HCT116 (cell line): Measurements from ENCODE around the gene AKAP1. TPM values are rescaled to one million over a fixed set of nuclear protein-coding genes. Genes with fewer than 3 reads are reported as not detected.

ENCODE experiments used
- ATAC-seq: fragments of 200-7000 bp; cut with Tn5 transposase; 2 replicates; pipeline ENCODE4 v1.9.1; 2020; ENCODE audit warnings: mild to moderate bottlenecking, moderate library complexity
- BruUV-seq: library from RNA; stranded (reverse); fragments of 400-500 nt; replicated peaks from 2 replicates; lab custom pipeline; 2021; lab: Mats Ljungman, UMichigan
- CTCF ChIA-PET: fragments of 300-600 bp; sonication (Branson Sonifier 250); formaldehyde crosslinking; loops from one replicate; lab custom pipeline; 2021; ENCODE audit warnings: antibody characterized with exemption; lab: Charles Lee
- POLR2A ChIA-PET: fragments of 300-600, 350-600 bp; sonication (Branson Sonifier 250); formaldehyde crosslinking; loops from one replicate; lab custom pipeline; 2021; ENCODE audit warnings: antibody characterized with exemption; lab: Charles Lee
- RAD21 ChIA-PET, 2 experiments: fragments of 300-600 bp; sonication (Branson Sonifier 250); formaldehyde crosslinking; loops; one replicate each; lab custom pipeline; 2023; ENCODE audit warnings: low total read pairs in 2 of 2; ENCODE audit not compliant: uncharacterized antibody in 2 of 2, unreplicated experiment in 2 of 2, low non-redundant PET in 1 of 2; lab: Charles Lee
- DNase-seq: peaks from one replicate; pipeline ENCODE4 v3.0.0-alpha.2; 2010; ENCODE audit warnings: low read depth, low spot score
- H2AFZ ChIP-seq: fragments of 200-600 bp; shearing (Covaris generic), sonication (generic); 2 replicates; pipeline ENCODE4 v1.6.1; 2017; ENCODE audit warnings: low read depth, mixed run types, mixed read lengths, antibody characterized with exemption, low read length; ENCODE audit not compliant: poor library complexity, severe bottlenecking
- H3K27ac ChIP-seq: 2 replicates; pipeline ENCODE4 v1.5.1; 2012; ENCODE audit warnings: low read depth, low read length
- H3K27me3 ChIP-seq: fragments of 200-600 bp; sonication (generic); 2 replicates; pipeline ENCODE4 v1.6.1; 2016; ENCODE audit warnings: mixed run types, low read length, mixed read lengths; ENCODE audit not compliant: insufficient read depth
- H3K36me3 ChIP-seq, 2 experiments: fragments of 200-500 bp in 1 of 2; fragments of 200-600 bp in 1 of 2; sonication (Bioruptor generic) in 1 of 2; sonication (generic) in 1 of 2; 2 replicates each; pipeline versions ENCODE4 v1.5.1 to v1.6.1; 2014 to 2016; ENCODE audit warnings: low read length in 2 of 2, inconsistent platforms in 1 of 2, mixed read lengths in 1 of 2, mixed run types in 1 of 2; ENCODE audit not compliant: insufficient read depth in 2 of 2, control insufficient read depth in 1 of 2
- H3K4me1 ChIP-seq, 2 experiments: fragments of 200-600 bp in 1 of 2; sonication (generic) in 1 of 2; 2 replicates each; pipeline versions ENCODE4 v1.5.1 to v1.6.1; 2012 to 2017; ENCODE audit warnings: low read length in 2 of 2, inconsistent platforms in 1 of 2, mild to moderate bottlenecking in 1 of 2, mixed read lengths in 1 of 2, mixed run types in 1 of 2, moderate library complexity in 1 of 2; ENCODE audit not compliant: insufficient read depth in 2 of 2, control insufficient read depth in 1 of 2
- H3K4me2 ChIP-seq: fragments of 200-600 bp; sonication (generic); 2 replicates; pipeline ENCODE4 v1.6.1; 2017; ENCODE audit warnings: mixed run types, low read length, mixed read lengths
- H3K4me3 ChIP-seq, 2 experiments: fragments of 200-600 bp in 1 of 2; sonication (generic) in 1 of 2; replicated peaks in 1 of 2; 2 replicates each; pipeline ENCODE4 v1.5.1; 2011 to 2016; ENCODE audit warnings: low read length in 2 of 2, control low read depth in 1 of 2, low read depth in 1 of 2, mild to moderate bottlenecking in 1 of 2, mixed read lengths in 1 of 2, mixed run types in 1 of 2
- H3K79me2 ChIP-seq: fragments of 200-600 bp; sonication (generic); 2 replicates; pipeline ENCODE4 v1.6.1; 2017; ENCODE audit warnings: mild to moderate bottlenecking, mixed run types, low read length, moderate library complexity, mixed read lengths; ENCODE audit not compliant: insufficient read depth
- H3K9ac ChIP-seq: fragments of 200-600 bp; sonication (generic); 2 replicates; pipeline ENCODE4 v1.6.1; 2016; ENCODE audit warnings: low read length, mixed read lengths
- H3K9me2 ChIP-seq: fragments of 200-600 bp; sonication (generic), shearing (Covaris generic); 2 replicates; pipeline ENCODE4 v1.6.1; 2017; ENCODE audit warnings: mixed run types, mild to moderate bottlenecking, moderate library complexity; ENCODE audit not compliant: insufficient read depth
- H3K9me3 ChIP-seq, 2 experiments: fragments of 200-500 bp in 1 of 2; fragments of 200-600 bp in 1 of 2; sonication (Bioruptor generic) in 1 of 2; sonication (generic) in 1 of 2; 2 replicates each; pipeline ENCODE4 v1.6.1; 2014 to 2017; ENCODE audit warnings: low read length in 2 of 2, mixed read lengths in 2 of 2, inconsistent platforms in 1 of 2, low read depth in 1 of 2, mild to moderate bottlenecking in 1 of 2, mixed run types in 1 of 2, moderate library complexity in 1 of 2; ENCODE audit not compliant: control insufficient read depth in 1 of 2, insufficient read depth in 1 of 2
- H4K20me1 ChIP-seq: fragments of 200-600 bp; sonication (generic), shearing (Covaris generic); 2 replicates; pipeline ENCODE4 v1.6.1; 2017; ENCODE audit warnings: mixed run types, mild to moderate bottlenecking, moderate library complexity; ENCODE audit not compliant: insufficient read depth
- CBX3 ChIP-seq: IDR thresholded peaks from 2 replicates; pipeline ENCODE4 v1.6.1; 2012; ENCODE audit warnings: low read depth
- EZH2phosphoT487 ChIP-seq: fragments of 200-600 bp; IDR thresholded peaks from 2 replicates; pipeline ENCODE4 v1.6.1; 2018; ENCODE audit warnings: antibody characterized with exemption, borderline replicate concordance
- JUND ChIP-seq: IDR thresholded peaks from 2 replicates; pipeline ENCODE4 v1.6.1; 2012
- POLR2AphosphoS5 ChIP-seq: IDR thresholded peaks from 2 replicates; pipeline ENCODE4 v1.6.1; 2011; ENCODE audit warnings: mild to moderate bottlenecking, low read depth, low read length, moderate library complexity
- SP1 ChIP-seq: IDR thresholded peaks from 2 replicates; pipeline ENCODE4 v1.6.1; 2012; ENCODE audit warnings: low read depth
- TCF7L2 ChIP-seq: IDR thresholded peaks from 2 replicates; pipeline ENCODE4 v1.7.0; 2011; ENCODE audit warnings: borderline replicate concordance, inconsistent platforms; ENCODE audit not compliant: insufficient read depth, insufficient read length; ENCODE audit errors: extremely low read depth
- ZNF274 ChIP-seq: fragments of 200-500 bp; sonication (Bioruptor generic); IDR thresholded peaks from 2 replicates; pipeline ENCODE4 v1.6.1; 2014; ENCODE audit warnings: mild to moderate bottlenecking, low read depth, low read length, inconsistent platforms
- intact Hi-C: fragments of 100-400 bp; cut with micrococcal nuclease; formaldehyde crosslinking; loops from 2 replicates; pipeline ENCODE4 v1.10.0; 2022
- total RNA-seq: library from RNA; stranded (reverse); gene quantifications from one replicate; pipeline ENCODE4 v1.2.1, GENCODE V29; 2021; ENCODE audit not compliant: unreplicated experiment
- TF ChIP-seq, protein P1 (sequence below): IDR thresholded peaks from 2 replicates; pipeline ENCODE4 v1.6.1; 2011; ENCODE audit warnings: mild to moderate bottlenecking, low read length, moderate library complexity; ENCODE audit not compliant: insufficient replicate concordance; ENCODE audit errors: extremely low read depth
- TF ChIP-seq, protein P2 (sequence below): IDR thresholded peaks from 2 replicates; pipeline ENCODE4 v1.6.1; 2012; ENCODE audit warnings: low read depth
- TF ChIP-seq, protein P3 (sequence below), 3 experiments: fragments of 200-600 bp in 1 of 3; sonication (generic) in 1 of 3; IDR thresholded peaks in 2 of 3; conservative IDR thresholded peaks in 1 of 3; 2 replicates each; pipeline ENCODE4 v1.5.1; 2012 to 2017; ENCODE audit warnings: low read depth in 2 of 3, low read length in 2 of 3, antibody characterized with exemption in 1 of 3, borderline replicate concordance in 1 of 3, control low read depth in 1 of 3, mild to moderate bottlenecking in 1 of 3, mixed read lengths in 1 of 3, mixed run types in 1 of 3, moderate library complexity in 1 of 3; ENCODE audit not compliant: insufficient read depth in 1 of 3
- TF ChIP-seq, protein P4 (sequence below): IDR thresholded peaks from 2 replicates; pipeline ENCODE4 v1.6.1; 2012

Gene AKAP1
- total RNA-seq, 1 experiment from 2014 or later = 51.6 TPM

DNA sequence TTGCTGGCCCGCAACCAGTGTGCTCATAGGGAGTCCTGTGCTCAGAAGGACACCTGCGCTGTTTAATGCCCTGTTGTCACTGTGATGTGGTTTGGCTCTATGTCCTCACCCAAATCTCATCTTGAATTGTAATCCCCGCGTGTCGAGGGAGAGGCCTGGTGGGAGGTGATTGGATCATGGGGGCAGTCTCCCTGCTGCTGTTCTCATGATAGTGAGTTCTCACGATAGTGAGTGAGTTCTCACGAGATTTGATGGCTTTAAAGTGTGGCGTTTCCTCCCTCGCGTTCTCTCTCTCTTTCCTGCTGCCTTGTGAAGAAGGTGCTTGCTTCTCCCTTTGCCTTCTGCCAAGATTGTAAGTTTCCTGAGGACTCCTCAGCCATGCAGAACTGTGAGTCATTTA, 66.8 kb downstream of the AKAP1 start:
- H3K9me3 ChIP-seq = 0 out of 4 replicates have a peak, but pooled peaks cover 0 to 6% of the 10 kb centered on the region in 2 experiments
- no peaks in the 10 kb centered on the region for H3K9me2 ChIP-seq
- H3K36me3 ChIP-seq = no peaks in the 10 kb centered on the region
- DNase-seq (no peak), ATAC-seq (no peak)
- no peak overlapping the region for H3K27ac ChIP-seq
- H3K4me1 ChIP-seq = no peaks in the 10 kb centered on the region
- no peak overlapping the region for H3K4me3 ChIP-seq
- ChIA-PET CTCF (no interaction called here), POLR2A (no interaction called here), RAD21 (no interaction called here)
- no peak overlapping the region for H2AFZ ChIP-seq
- no peak overlapping the region for H3K9ac ChIP-seq
- H3K4me2 ChIP-seq = no peak overlapping the region
- H4K20me1 ChIP-seq = no peaks in the 10 kb centered on the region
- H3K27me3 ChIP-seq = no peaks in the 10 kb centered on the region
- BruUV-seq = no TSS peak
- intact Hi-C loops = no loop called here
- TF ChIP-seq EZH2phosphoT487 (no peak), ZNF274 (peak; percentile 54)
- no peaks in the 10 kb centered on the region for H3K79me2 ChIP-seq

DNA sequence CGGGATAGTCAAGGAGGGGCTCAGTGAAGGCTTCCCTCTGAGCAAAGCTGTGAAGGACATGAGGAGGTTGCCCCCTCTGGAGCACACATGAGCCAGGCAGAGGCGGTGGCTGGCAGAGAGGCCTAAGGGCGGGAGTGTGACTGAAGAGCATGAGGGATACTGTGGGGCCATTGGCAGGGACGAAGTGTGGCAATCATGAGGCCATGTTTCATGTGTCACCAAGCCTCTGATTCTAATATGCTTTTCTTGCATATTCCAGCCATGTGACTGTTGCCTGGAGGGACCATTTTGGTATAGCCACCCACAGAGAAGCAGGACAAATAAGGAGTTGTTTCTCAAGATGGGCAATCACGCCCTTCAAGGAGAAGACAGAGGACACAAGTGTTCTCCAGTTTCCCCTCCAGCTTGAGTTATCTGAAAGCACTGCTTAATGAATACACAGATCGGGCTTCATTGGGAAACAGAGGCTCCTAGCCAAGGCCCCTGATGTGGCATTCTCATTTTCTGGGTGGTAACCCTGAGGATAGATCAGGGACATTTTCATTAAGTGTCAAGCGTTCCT, 68.0 kb downstream of the AKAP1 start:
- CTCF ChIA-PET = no interaction called here
- H3K27ac ChIP-seq = no peak overlapping the region
- H3K9me3 ChIP-seq = 0 out of 4 replicates have a peak, but pooled peaks cover 0 to 6% of the 10 kb centered on the region in 2 experiments
- POLR2A ChIA-PET = no interaction called here
- no peaks in the 10 kb centered on the region for H3K36me3 ChIP-seq
- DNase-seq (no peak), ATAC-seq (no peak)
- intact Hi-C loops = no loop called here
- H3K79me2 ChIP-seq = no peaks in the 10 kb centered on the region
- H3K27me3 ChIP-seq = no peaks in the 10 kb centered on the region
- no peaks in the 10 kb centered on the region for H4K20me1 ChIP-seq
- H3K4me2 ChIP-seq = no peak overlapping the region
- no peaks in the 10 kb centered on the region for H3K9me2 ChIP-seq
- H3K4me3 ChIP-seq = no peak overlapping the region
- H3K9ac ChIP-seq = no peak overlapping the region
- no peak overlapping the region for H2AFZ ChIP-seq
- BruUV-seq = no TSS peak
- RAD21 ChIA-PET = no interaction called here
- H3K4me1 ChIP-seq = no peaks in the 10 kb centered on the region
- TF ChIP-seq, protein P1, sequence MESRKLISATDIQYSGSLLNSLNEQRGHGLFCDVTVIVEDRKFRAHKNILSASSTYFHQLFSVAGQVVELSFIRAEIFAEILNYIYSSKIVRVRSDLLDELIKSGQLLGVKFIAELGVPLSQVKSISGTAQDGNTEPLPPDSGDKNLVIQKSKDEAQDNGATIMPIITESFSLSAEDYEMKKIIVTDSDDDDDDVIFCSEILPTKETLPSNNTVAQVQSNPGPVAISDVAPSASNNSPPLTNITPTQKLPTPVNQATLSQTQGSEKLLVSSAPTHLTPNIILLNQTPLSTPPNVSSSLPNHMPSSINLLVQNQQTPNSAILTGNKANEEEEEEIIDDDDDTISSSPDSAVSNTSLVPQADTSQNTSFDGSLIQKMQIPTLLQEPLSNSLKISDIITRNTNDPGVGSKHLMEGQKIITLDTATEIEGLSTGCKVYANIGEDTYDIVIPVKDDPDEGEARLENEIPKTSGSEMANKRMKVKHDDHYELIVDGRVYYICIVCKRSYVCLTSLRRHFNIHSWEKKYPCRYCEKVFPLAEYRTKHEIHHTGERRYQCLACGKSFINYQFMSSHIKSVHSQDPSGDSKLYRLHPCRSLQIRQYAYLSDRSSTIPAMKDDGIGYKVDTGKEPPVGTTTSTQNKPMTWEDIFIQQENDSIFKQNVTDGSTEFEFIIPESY = no peak
- TF ChIP-seq ZNF274 (no peak), CBX3 (no peak), JUND (no peak), TCF7L2 (no peak), POLR2AphosphoS5 (no peak), SP1 (no peak)
- TF ChIP-seq, protein P2, sequence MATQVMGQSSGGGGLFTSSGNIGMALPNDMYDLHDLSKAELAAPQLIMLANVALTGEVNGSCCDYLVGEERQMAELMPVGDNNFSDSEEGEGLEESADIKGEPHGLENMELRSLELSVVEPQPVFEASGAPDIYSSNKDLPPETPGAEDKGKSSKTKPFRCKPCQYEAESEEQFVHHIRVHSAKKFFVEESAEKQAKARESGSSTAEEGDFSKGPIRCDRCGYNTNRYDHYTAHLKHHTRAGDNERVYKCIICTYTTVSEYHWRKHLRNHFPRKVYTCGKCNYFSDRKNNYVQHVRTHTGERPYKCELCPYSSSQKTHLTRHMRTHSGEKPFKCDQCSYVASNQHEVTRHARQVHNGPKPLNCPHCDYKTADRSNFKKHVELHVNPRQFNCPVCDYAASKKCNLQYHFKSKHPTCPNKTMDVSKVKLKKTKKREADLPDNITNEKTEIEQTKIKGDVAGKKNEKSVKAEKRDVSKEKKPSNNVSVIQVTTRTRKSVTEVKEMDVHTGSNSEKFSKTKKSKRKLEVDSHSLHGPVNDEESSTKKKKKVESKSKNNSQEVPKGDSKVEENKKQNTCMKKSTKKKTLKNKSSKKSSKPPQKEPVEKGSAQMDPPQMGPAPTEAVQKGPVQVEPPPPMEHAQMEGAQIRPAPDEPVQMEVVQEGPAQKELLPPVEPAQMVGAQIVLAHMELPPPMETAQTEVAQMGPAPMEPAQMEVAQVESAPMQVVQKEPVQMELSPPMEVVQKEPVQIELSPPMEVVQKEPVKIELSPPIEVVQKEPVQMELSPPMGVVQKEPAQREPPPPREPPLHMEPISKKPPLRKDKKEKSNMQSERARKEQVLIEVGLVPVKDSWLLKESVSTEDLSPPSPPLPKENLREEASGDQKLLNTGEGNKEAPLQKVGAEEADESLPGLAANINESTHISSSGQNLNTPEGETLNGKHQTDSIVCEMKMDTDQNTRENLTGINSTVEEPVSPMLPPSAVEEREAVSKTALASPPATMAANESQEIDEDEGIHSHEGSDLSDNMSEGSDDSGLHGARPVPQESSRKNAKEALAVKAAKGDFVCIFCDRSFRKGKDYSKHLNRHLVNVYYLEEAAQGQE = no peak
- TF ChIP-seq, protein P3, sequence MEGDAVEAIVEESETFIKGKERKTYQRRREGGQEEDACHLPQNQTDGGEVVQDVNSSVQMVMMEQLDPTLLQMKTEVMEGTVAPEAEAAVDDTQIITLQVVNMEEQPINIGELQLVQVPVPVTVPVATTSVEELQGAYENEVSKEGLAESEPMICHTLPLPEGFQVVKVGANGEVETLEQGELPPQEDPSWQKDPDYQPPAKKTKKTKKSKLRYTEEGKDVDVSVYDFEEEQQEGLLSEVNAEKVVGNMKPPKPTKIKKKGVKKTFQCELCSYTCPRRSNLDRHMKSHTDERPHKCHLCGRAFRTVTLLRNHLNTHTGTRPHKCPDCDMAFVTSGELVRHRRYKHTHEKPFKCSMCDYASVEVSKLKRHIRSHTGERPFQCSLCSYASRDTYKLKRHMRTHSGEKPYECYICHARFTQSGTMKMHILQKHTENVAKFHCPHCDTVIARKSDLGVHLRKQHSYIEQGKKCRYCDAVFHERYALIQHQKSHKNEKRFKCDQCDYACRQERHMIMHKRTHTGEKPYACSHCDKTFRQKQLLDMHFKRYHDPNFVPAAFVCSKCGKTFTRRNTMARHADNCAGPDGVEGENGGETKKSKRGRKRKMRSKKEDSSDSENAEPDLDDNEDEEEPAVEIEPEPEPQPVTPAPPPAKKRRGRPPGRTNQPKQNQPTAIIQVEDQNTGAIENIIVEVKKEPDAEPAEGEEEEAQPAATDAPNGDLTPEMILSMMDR (IDR thresholded peaks at IDR 0.05 in 2 of 3, conservative IDR thresholded peaks at IDR 0.05 in 1 of 3; ENCODE audit: borderline replicate concordance in 1 of 3, insufficient read depth in 1 of 3, low read depth in 2 of 3, low read length in 2 of 3) = no peak
- TF ChIP-seq, protein P4, sequence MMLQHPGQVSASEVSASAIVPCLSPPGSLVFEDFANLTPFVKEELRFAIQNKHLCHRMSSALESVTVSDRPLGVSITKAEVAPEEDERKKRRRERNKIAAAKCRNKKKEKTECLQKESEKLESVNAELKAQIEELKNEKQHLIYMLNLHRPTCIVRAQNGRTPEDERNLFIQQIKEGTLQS = no peak
